IMR-90 (cell line): ENCODE results near the gene NNT. TPM values are rescaled to one million over a fixed set of nuclear protein-coding genes. Genes with fewer than 3 reads are reported as not detected.
A peak's percentile ranks its signal among the peaks of the same experiment; 100 is the strongest.

Source experiments
- ATAC-seq: fragments of 200-7000 bp; cut with Tn5 transposase; 2 replicates; pipeline ENCODE4 v1.9.1; 2020; ENCODE audit warnings: low read depth, mild to moderate bottlenecking, moderate library complexity
- BruUV-seq: library from RNA; stranded (reverse); fragments of 400-500 nt; replicated peaks from 2 replicates; lab custom pipeline; 2021; lab: Mats Ljungman, UMichigan
- CTCF ChIA-PET: fragments of 300-600 bp; formaldehyde crosslinking; extraction: SDS; loops from one replicate; lab custom pipeline; 2021; ENCODE audit warnings: antibody characterized with exemption; lab: Yijun Ruan, JAX
- POLR2A ChIA-PET: fragments of 300-600 bp; sonication (Branson Sonifier 250); formaldehyde crosslinking; loops from one replicate; lab custom pipeline; 2022; ENCODE audit warnings: antibody characterized with exemption; ENCODE audit not compliant: unreplicated experiment; lab: Charles Lee
- DNase-seq: peaks from one replicate; pipeline ENCODE4 v3.0.0; 2013
- H2AFZ ChIP-seq: replicated peaks from 2 replicates; pipeline ENCODE3; 2013; ENCODE audit warnings: low read length, mild to moderate bottlenecking; ENCODE audit not compliant: poor library complexity
- H2AK5ac ChIP-seq: 2 replicates; pipeline ENCODE4 v1.6.1; 2013; ENCODE audit warnings: low read depth, low read length, inconsistent platforms
- H2AK9ac ChIP-seq: replicated peaks from 2 replicates; pipeline ENCODE3; 2013; ENCODE audit warnings: mild to moderate bottlenecking, low read depth, low read length, moderate library complexity; ENCODE audit not compliant: poor library complexity
- H2BK120ac ChIP-seq: 2 replicates; pipeline ENCODE4 v1.6.1; 2013; ENCODE audit warnings: low read depth, low read length, inconsistent platforms
- H2BK15ac ChIP-seq: 3 replicates; pipeline ENCODE4 v1.6.1; 2013; ENCODE audit warnings: low read depth, low read length, inconsistent platforms
- H2BK20ac ChIP-seq: 2 replicates; pipeline ENCODE4 v1.6.1; 2013; ENCODE audit warnings: low read depth, mild to moderate bottlenecking, inconsistent platforms, low read length, moderate library complexity
- H2BK5ac ChIP-seq: 2 replicates; pipeline ENCODE4 v1.6.1; 2013; ENCODE audit warnings: mild to moderate bottlenecking, low read depth, low read length, inconsistent platforms; ENCODE audit not compliant: poor library complexity, severe bottlenecking
- H3K14ac ChIP-seq: replicated peaks from 2 replicates; pipeline ENCODE4 v1.6.1; 2013; ENCODE audit warnings: low read depth, low read length, inconsistent platforms
- H3K18ac ChIP-seq: 2 replicates; pipeline ENCODE4 v1.6.1; 2013; ENCODE audit warnings: low read depth, low read length, control low read depth
- H3K23ac ChIP-seq: 2 replicates; pipeline ENCODE4 v1.6.1; 2013; ENCODE audit warnings: low read depth, low read length, inconsistent platforms
- H3K27ac ChIP-seq: 2 replicates; pipeline ENCODE4 v1.5.1; 2013; ENCODE audit warnings: mild to moderate bottlenecking, control low read depth, low read length; ENCODE audit not compliant: insufficient read depth
- H3K27me3 ChIP-seq: 2 replicates; pipeline ENCODE4 v1.6.1; 2013; ENCODE audit warnings: low read length; ENCODE audit not compliant: control insufficient read depth, insufficient read depth
- H3K36me3 ChIP-seq: 2 replicates; pipeline ENCODE4 v1.6.1; 2013; ENCODE audit warnings: low read length, mixed read lengths; ENCODE audit not compliant: control insufficient read depth, insufficient read depth
- H3K4ac ChIP-seq: 2 replicates; pipeline ENCODE4 v1.6.1; 2013; ENCODE audit warnings: low read depth, low read length, inconsistent platforms
- H3K4me1 ChIP-seq: 2 replicates; pipeline ENCODE4 v1.6.1; 2013; ENCODE audit warnings: low read length, mixed read lengths; ENCODE audit not compliant: control insufficient read depth, insufficient read depth
- H3K4me2 ChIP-seq: 2 replicates; pipeline ENCODE4 v1.6.1; 2013; ENCODE audit warnings: low read depth, mild to moderate bottlenecking, control low read depth, low read length, moderate library complexity
- H3K4me3 ChIP-seq: 2 replicates; pipeline ENCODE4 v1.5.1; 2013; ENCODE audit warnings: low read depth, mild to moderate bottlenecking, control low read depth, low read length, moderate library complexity; ENCODE audit not compliant: insufficient read depth
- H3K56ac ChIP-seq: 2 replicates; pipeline ENCODE4 v1.6.1; 2013; ENCODE audit warnings: low read length, inconsistent platforms; ENCODE audit not compliant: insufficient read depth; ENCODE audit errors: extremely low read depth
- H3K79me1 ChIP-seq, 2 experiments: 2 replicates each; pipeline ENCODE4 v1.6.1; 2013; ENCODE audit warnings: low read length in 2 of 2, inconsistent platforms in 1 of 2, low read depth in 1 of 2
- H3K9ac ChIP-seq: 2 replicates; pipeline ENCODE4 v1.6.1; 2013; ENCODE audit warnings: low read depth, low read length, control low read depth
- H3K9me1 ChIP-seq: 2 replicates; pipeline ENCODE4 v1.6.1; 2013; ENCODE audit warnings: low read length, inconsistent platforms; ENCODE audit not compliant: insufficient read depth
- H3K9me3 ChIP-seq: 2 replicates; pipeline ENCODE4 v1.6.1; 2013; ENCODE audit warnings: low read length; ENCODE audit not compliant: control insufficient read depth, insufficient read depth
- H4K20me1 ChIP-seq: 2 replicates; pipeline ENCODE4 v1.6.1; 2013; ENCODE audit warnings: low read length, inconsistent platforms; ENCODE audit not compliant: insufficient read depth
- H4K5ac ChIP-seq: 2 replicates; pipeline ENCODE4 v1.6.1; 2013; ENCODE audit warnings: mild to moderate bottlenecking, low read depth, low read length, control low read depth
- H4K8ac ChIP-seq, 2 experiments: 2 replicates each; pipeline ENCODE4 v1.6.1; 2013; ENCODE audit warnings: low read depth in 2 of 2, low read length in 2 of 2, control low read depth in 1 of 2, inconsistent platforms in 1 of 2
- H4K91ac ChIP-seq: 2 replicates; pipeline ENCODE4 v1.6.1; 2013; ENCODE audit warnings: low read depth, low read length, inconsistent platforms; ENCODE audit not compliant: insufficient read depth
- BHLHE40 ChIP-seq: fragments of 150-350 bp; IDR thresholded peaks from 2 replicates; pipeline ENCODE4 v1.6.1; 2016; ENCODE audit warnings: mild to moderate bottlenecking, low read depth, low read length
- CEBPB ChIP-seq: IDR thresholded peaks from 2 replicates; pipeline ENCODE4 v1.6.1; 2012; ENCODE audit warnings: low read depth, low read length, improper control_type of control experiment
- CHD1 ChIP-seq: IDR thresholded peaks from 2 replicates; pipeline ENCODE4 v1.6.1; 2012; ENCODE audit warnings: low read depth, low read length, improper control_type of control experiment
- CTCF ChIP-seq: conservative IDR thresholded peaks from 2 replicates; pipeline ENCODE4 v1.5.1; 2012; ENCODE audit warnings: mild to moderate bottlenecking, low read depth, low read length, improper control_type of control experiment
- FOS ChIP-seq: fragments of 150-350 bp; IDR thresholded peaks from 2 replicates; pipeline ENCODE4 v1.6.1; 2016; ENCODE audit warnings: low read depth, low read length
- MAFK ChIP-seq: IDR thresholded peaks from 2 replicates; pipeline ENCODE4 v1.6.1; 2012; ENCODE audit warnings: low read depth, low read length, improper control_type of control experiment
- MAZ ChIP-seq: IDR thresholded peaks from 2 replicates; pipeline ENCODE4 v1.6.1; 2012; ENCODE audit warnings: low read depth, mild to moderate bottlenecking, low read length, improper control_type of control experiment, moderate library complexity, borderline replicate concordance
- MXI1 ChIP-seq: IDR thresholded peaks from 2 replicates; pipeline ENCODE4 v1.6.1; 2012; ENCODE audit warnings: low read depth, mild to moderate bottlenecking, low read length, moderate library complexity, borderline replicate concordance
- NFE2L2 ChIP-seq: fragments of 150-350 bp; IDR thresholded peaks from 2 replicates; pipeline ENCODE4 v1.6.1; 2016; ENCODE audit warnings: low read depth, mild to moderate bottlenecking, low read length
- POLR2A ChIP-seq: IDR thresholded peaks from 2 replicates; pipeline ENCODE4 v1.6.1; 2012; ENCODE audit warnings: mild to moderate bottlenecking, low read depth, low read length
- RAD21 ChIP-seq: IDR thresholded peaks from 2 replicates; pipeline ENCODE4 v1.6.1; 2012; ENCODE audit warnings: low read length, improper control_type of control experiment
- RCOR1 ChIP-seq: IDR thresholded peaks from 2 replicates; pipeline ENCODE4 v1.6.1; 2012; ENCODE audit warnings: mild to moderate bottlenecking, low read length, improper control_type of control experiment; ENCODE audit not compliant: insufficient replicate concordance
- RFX5 ChIP-seq: IDR thresholded peaks from 2 replicates; pipeline ENCODE4 v1.8.0; 2012; ENCODE audit warnings: low read depth, mild to moderate bottlenecking, low read length, moderate library complexity
- SMC3 ChIP-seq: fragments of 150-350 bp; IDR thresholded peaks from 2 replicates; pipeline ENCODE4 v1.6.1; 2016; ENCODE audit warnings: low read depth, mild to moderate bottlenecking, antibody characterized with exemption, low read length, moderate library complexity
- WGBS, 2 experiments: methylation state at CpG; one replicate each; pipeline versions ENCODE4 v1.1.5 to v1.1.7; 2013; ENCODE audit warnings: missing lambda C conversion rate in 2 of 2; ENCODE audit not compliant: insufficient read length in 1 of 2; ENCODE audit errors: extremely low coverage in 2 of 2; 5-methylcytosine and 5-hydroxymethylcytosine counted together
- dilution Hi-C: fragments of 300-500 bp; cut with HindIII; formaldehyde crosslinking; loops from one replicate; pipeline ENCODE4 v1.14.3; 2018; ENCODE audit warnings: low sequenced_read_pairs; ENCODE audit not compliant: unreplicated experiment
- in situ Hi-C: fragments of 300-500 bp; cut with MboI; formaldehyde crosslinking; loops from 3 replicates; pipeline ENCODE4 v1.14.3; 2019; ENCODE audit warnings: low sequenced_read_pairs, inconsistent platforms, mixed read lengths
- intact Hi-C: fragments of 100-400 bp; cut with micrococcal nuclease; formaldehyde crosslinking; loops from 2 replicates; pipeline ENCODE4 v1.10.0; 2022
- polyA plus RNA-seq, 3 experiments: library from polyadenylated mRNA; depleted of rRNA; stranded (reverse); fragments of >200 nt; gene quantifications; 2 replicates each; pipeline ENCODE4 v1.2.3, GENCODE V29; 2012; ENCODE audit warnings: low replicate concordance in 1 of 3
- total RNA-seq: library from RNA; depleted of rRNA; stranded (reverse); fragments of >200 nt; gene quantifications from 2 replicates; pipeline ENCODE4 v1.2.3, GENCODE V29; 2012
- TF ChIP-seq, protein P1 (sequence below): fragments of 150-350 bp; IDR thresholded peaks from 2 replicates; pipeline ENCODE4 v1.6.1; 2016; ENCODE audit warnings: low read depth, mild to moderate bottlenecking, low read length, moderate library complexity, borderline replicate concordance
- TF ChIP-seq, protein P2 (sequence below): fragments of 150-350 bp; IDR thresholded peaks from 2 replicates; pipeline ENCODE4 v1.6.1; 2017; ENCODE audit warnings: mild to moderate bottlenecking, antibody characterized with exemption, low read length, low read depth

NNT gene
- total and polyA plus RNA-seq, 2 of the 4 experiments (the other 2 are of a cell fraction) = 23.1 to 57.2 TPM

DNA sequence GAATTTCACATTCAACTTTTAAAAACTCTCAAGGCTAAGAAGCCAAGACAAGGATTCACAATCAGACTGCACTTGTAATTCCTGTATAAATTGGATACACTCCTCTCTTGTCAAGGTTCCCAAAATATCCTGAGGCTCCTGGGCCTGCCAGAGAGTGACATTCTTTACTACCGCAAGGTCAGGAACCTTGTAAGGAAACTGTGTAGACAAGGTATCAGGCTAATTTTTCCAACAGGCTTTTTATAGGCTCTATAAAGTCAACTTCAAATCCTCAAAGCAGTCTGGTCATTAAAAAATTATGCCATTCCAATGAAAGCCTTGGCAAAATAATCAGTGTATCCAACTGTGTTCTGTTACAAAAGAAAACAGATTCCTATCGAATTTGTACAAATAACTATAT, 30.6 kb upstream of the NNT start:
- intact Hi-C loops (no loop called here), in situ Hi-C loops (no loop called here), dilution Hi-C loops (no loop called here)
- no peak overlapping the region for H3K18ac ChIP-seq
- no peak overlapping the region for H2BK120ac ChIP-seq
- no peaks in the 10 kb centered on the region for H3K79me1 ChIP-seq
- H3K9me3 ChIP-seq = no peaks in the 10 kb centered on the region
- DNase-seq (no peak), ATAC-seq (no peak)
- no peak overlapping the region for H3K4me3 ChIP-seq
- no peaks in the 10 kb centered on the region for H3K4me1 ChIP-seq
- no peaks in the 10 kb centered on the region for H3K27me3 ChIP-seq
- no peak overlapping the region for H2BK15ac ChIP-seq
- H2BK5ac ChIP-seq = no peak overlapping the region
- no peak overlapping the region for H4K5ac ChIP-seq
- H2AFZ ChIP-seq = no peak overlapping the region
- H3K4me2 ChIP-seq = no peak overlapping the region
- H2AK9ac ChIP-seq = no peak overlapping the region
- H3K4ac ChIP-seq = no peak overlapping the region
- H3K9ac ChIP-seq = no peak overlapping the region
- WGBS, 2 experiments = no CpG with 5 or more reads among the region's 2 CpGs
- no peak overlapping the region for H3K14ac ChIP-seq
- no TSS peak for BruUV-seq
- 0 out of 2 replicates have a peak overlapping the region, but pooled peaks have one; percentile 6 for H2BK20ac ChIP-seq
- TF ChIP-seq MXI1 = no peak
- no peak for TF ChIP-seq RFX5
- TF ChIP-seq FOS = no peak
- TF ChIP-seq, protein P1, sequence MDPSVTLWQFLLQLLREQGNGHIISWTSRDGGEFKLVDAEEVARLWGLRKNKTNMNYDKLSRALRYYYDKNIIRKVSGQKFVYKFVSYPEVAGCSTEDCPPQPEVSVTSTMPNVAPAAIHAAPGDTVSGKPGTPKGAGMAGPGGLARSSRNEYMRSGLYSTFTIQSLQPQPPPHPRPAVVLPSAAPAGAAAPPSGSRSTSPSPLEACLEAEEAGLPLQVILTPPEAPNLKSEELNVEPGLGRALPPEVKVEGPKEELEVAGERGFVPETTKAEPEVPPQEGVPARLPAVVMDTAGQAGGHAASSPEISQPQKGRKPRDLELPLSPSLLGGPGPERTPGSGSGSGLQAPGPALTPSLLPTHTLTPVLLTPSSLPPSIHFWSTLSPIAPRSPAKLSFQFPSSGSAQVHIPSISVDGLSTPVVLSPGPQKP = no peak
- TF ChIP-seq CTCF = no peak
- no peak for TF ChIP-seq NFE2L2
- no peak for TF ChIP-seq MAFK
- TF ChIP-seq, protein P2, sequence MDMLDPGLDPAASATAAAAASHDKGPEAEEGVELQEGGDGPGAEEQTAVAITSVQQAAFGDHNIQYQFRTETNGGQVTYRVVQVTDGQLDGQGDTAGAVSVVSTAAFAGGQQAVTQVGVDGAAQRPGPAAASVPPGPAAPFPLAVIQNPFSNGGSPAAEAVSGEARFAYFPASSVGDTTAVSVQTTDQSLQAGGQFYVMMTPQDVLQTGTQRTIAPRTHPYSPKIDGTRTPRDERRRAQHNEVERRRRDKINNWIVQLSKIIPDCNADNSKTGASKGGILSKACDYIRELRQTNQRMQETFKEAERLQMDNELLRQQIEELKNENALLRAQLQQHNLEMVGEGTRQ = no peak
- TF ChIP-seq CEBPB = no peak
- no peak for TF ChIP-seq MAZ
- no peak for TF ChIP-seq POLR2A
- TF ChIP-seq RCOR1 = no peak
- TF ChIP-seq CHD1 = no peak
- no peak for TF ChIP-seq SMC3
- TF ChIP-seq RAD21 = no peak
- TF ChIP-seq BHLHE40 = no peak
- ChIA-PET POLR2A (no interaction called here), CTCF (no interaction called here)
- H3K27ac ChIP-seq = no peak overlapping the region
- no peak overlapping the region for H3K56ac ChIP-seq
- H3K23ac ChIP-seq = no peak overlapping the region
- no peak overlapping the region for H2AK5ac ChIP-seq
- no peaks in the 10 kb centered on the region for H3K9me1 ChIP-seq
- H4K8ac ChIP-seq = no peak overlapping the region
- no peak overlapping the region for H4K91ac ChIP-seq
- no peaks in the 10 kb centered on the region for H3K36me3 ChIP-seq
- no peaks in the 10 kb centered on the region for H4K20me1 ChIP-seq
